Lung (tissue), 12 donors: ENCODE data around the gene NHSL1. TPM values are rescaled to one million over a fixed set of nuclear protein-coding genes. Genes with fewer than 3 reads are reported as not detected.

Experiments used
- ATAC-seq: fragments of 200-7000 bp; cut with Tn5 transposase; one replicate; pipeline ENCODE4 v1.9.1; 2020; ENCODE audit warnings: moderate number of reproducible peaks; ENCODE audit not compliant: insufficient read depth, low FRiP score
- DNase-seq, 3 donors: peaks; one replicate each; pipeline ENCODE4 v3.0.0-alpha.2; 2013 to 2017
- H3K27ac ChIP-seq, 2 donors: one replicate each; pipeline ENCODE4 v1.5.1; 2013; ENCODE audit warnings: mild to moderate bottlenecking in 2 of 2, moderate library complexity in 2 of 2, control low read depth in 1 of 2, inconsistent platforms in 1 of 2, low read depth in 1 of 2, low read length in 1 of 2
- H3K27me3 ChIP-seq, 3 donors: one replicate each; pipeline ENCODE4 v1.5.1; 2013; ENCODE audit warnings: low read length in 2 of 3; ENCODE audit not compliant: control insufficient read depth in 3 of 3, insufficient read depth in 3 of 3
- H3K36me3 ChIP-seq, 4 donors: one replicate each; pipeline ENCODE4 v1.5.1; 2013; ENCODE audit warnings: low read length in 4 of 4, mild to moderate bottlenecking in 1 of 4, moderate library complexity in 1 of 4; ENCODE audit not compliant: control insufficient read depth in 4 of 4, insufficient read depth in 4 of 4
- H3K4me1 ChIP-seq, 5 donors: one replicate each; pipeline ENCODE4 v1.5.1; 2013; ENCODE audit warnings: low read length in 5 of 5, mild to moderate bottlenecking in 2 of 5, moderate library complexity in 1 of 5; ENCODE audit not compliant: control insufficient read depth in 5 of 5, insufficient read depth in 5 of 5
- H3K4me3 ChIP-seq: one replicate; pipeline ENCODE4 v1.5.1; 2013; ENCODE audit warnings: mild to moderate bottlenecking, control low read depth, moderate library complexity
- H3K9ac ChIP-seq, 2 donors: one replicate each; pipeline ENCODE4 v1.5.1; 2013; ENCODE audit warnings: low read length in 2 of 2, control low read depth in 1 of 2; ENCODE audit not compliant: insufficient read depth in 1 of 2
- H3K9me3 ChIP-seq, 4 donors: one replicate each; pipeline ENCODE4 v1.5.1; 2013; ENCODE audit warnings: low read length in 3 of 4, mild to moderate bottlenecking in 1 of 4, moderate library complexity in 1 of 4; ENCODE audit not compliant: control insufficient read depth in 4 of 4, insufficient read depth in 3 of 4
- WGBS, 2 donors: extraction: QIAGEN DNeasy Blood & Tissue Kit; methylation state at CpG; one replicate each; pipeline ENCODE4 v1.1.7; 2013; 5-methylcytosine and 5-hydroxymethylcytosine counted together
- polyA plus RNA-seq, 2 donors: library from polyadenylated mRNA; stranded (reverse); fragments of 200-250 nt; gene quantifications; one replicate each; pipeline ENCODE4 v1.2.1, GENCODE V29; 2013
- total RNA-seq, 2 donors: library from RNA; depleted of rRNA in 1 of 2; stranded (reverse); fragments of >200 nt in 1 of 2; gene quantifications; one replicate each; pipeline ENCODE4 v1.2.1, GENCODE V29; 2014 to 2021
- TF ChIP-seq, protein P1 (sequence below): IDR thresholded peaks from 2 replicates; pipeline ENCODE4 v1.5.1; 2012; ENCODE audit warnings: mild to moderate bottlenecking; ENCODE audit errors: control extremely low read depth, extremely low read depth
- donor health status: control.
- donor health status: control.
- donor health status: Bipolar disorder and iron deficiency.
- donor health status: healthy.
- donor health status: DM: yes; HTN: yes; CAD: no.

The NHSL1 gene
- total and polyA plus RNA-seq, 4 donors = 5.2 to 53.7 (median 30.4) TPM

DNA sequence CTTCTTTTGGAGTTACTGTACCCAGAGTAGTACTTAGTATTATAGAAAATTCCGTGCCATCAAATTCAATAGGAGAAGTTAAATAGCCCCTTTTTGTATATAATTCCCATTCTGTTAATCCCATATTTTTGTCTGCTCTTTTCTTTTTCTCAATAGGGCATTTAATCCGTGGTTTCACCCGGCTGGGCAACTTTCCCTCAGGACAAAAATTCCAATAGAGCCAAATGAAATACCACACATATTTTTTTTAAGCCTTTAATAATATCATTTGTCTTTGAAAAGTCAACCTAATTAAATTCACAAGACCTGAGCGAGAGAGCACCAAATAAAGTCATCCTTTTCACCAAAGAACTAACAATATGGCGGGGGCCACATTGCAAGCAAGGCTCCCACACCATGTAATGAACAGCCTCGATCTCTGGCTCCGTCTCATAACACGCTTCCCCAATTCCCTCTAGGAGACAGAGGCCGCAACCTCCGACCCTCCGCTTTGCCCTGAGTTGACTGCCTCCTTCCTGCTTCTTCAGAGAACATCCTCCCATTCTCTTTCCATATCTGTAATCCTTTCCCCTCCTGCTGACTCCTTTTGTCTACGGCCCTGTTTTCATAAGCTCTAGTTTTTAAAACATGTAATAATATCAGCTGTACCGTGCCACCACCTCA is 13.6 kb downstream of the NHSL1 start:
- TF ChIP-seq, protein P1, sequence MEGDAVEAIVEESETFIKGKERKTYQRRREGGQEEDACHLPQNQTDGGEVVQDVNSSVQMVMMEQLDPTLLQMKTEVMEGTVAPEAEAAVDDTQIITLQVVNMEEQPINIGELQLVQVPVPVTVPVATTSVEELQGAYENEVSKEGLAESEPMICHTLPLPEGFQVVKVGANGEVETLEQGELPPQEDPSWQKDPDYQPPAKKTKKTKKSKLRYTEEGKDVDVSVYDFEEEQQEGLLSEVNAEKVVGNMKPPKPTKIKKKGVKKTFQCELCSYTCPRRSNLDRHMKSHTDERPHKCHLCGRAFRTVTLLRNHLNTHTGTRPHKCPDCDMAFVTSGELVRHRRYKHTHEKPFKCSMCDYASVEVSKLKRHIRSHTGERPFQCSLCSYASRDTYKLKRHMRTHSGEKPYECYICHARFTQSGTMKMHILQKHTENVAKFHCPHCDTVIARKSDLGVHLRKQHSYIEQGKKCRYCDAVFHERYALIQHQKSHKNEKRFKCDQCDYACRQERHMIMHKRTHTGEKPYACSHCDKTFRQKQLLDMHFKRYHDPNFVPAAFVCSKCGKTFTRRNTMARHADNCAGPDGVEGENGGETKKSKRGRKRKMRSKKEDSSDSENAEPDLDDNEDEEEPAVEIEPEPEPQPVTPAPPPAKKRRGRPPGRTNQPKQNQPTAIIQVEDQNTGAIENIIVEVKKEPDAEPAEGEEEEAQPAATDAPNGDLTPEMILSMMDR = no peak
- peaks cover 0 to 33% (median 2%) of the 10 kb centered on the region in 5 donors for H3K4me1 ChIP-seq
- H3K9me3 ChIP-seq = no peaks in the 10 kb centered on the region
- H3K27me3 ChIP-seq = no peaks in the 10 kb centered on the region
- DNase-seq = no peak
- H3K9ac ChIP-seq = peak overlapping the region in 1 of 2 donors; percentile 79
- peaks cover 0 to 8% (median under 1%) of the 10 kb centered on the region in 4 donors for H3K36me3 ChIP-seq
- no peak overlapping the region for H3K4me3 ChIP-seq
- WGBS, 2 donors = 87 to 89% methylated on average over 13 of the region's 13 CpGs
- no peak for ATAC-seq
- no peak overlapping the region for H3K27ac ChIP-seq

DNA sequence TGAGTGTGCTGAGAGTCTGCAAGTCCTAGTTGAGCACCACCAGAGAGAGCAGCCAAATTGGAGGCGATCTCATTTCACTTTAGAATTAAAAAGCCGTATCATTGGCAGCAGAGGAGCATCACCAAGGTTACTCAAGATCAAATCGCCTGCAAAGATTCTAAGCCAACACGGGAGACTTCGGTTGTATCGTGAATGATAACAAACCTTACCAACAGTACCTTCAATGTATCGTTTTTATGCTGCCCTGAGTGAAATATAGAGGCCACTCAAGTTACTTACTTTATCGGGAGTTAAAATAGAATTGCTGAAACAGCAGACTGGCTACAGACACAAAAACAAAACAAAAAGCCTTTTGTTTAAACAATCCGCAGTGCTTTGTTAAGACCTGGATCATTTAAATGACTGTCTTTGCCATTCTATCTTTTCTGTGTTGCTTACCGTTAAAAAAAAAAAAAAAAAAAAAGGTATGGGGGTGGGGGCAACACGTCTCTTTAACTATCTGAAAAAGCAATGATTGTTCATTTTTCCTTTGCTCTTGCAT is 14.2 kb downstream of the NHSL1 start:
- ATAC-seq = no peak
- peaks cover 0 to 9% (median under 1%) of the 10 kb centered on the region in 4 donors for H3K36me3 ChIP-seq
- no peaks in the 10 kb centered on the region for H3K9me3 ChIP-seq
- WGBS, 2 donors = 53 to 72% methylated on average over 11 of the region's 11 CpGs
- H3K4me3 ChIP-seq = no peak overlapping the region
- peak in 2 of 3 donors; percentile 50 to 63 for DNase-seq
- H3K4me1 ChIP-seq = peaks cover 0 to 35% (median 2%) of the 10 kb centered on the region in 5 donors
- H3K27ac ChIP-seq = peak overlapping the region in 1 of 2 donors; percentile 29
- no peaks in the 10 kb centered on the region for H3K27me3 ChIP-seq
- H3K9ac ChIP-seq = peak overlapping the region in 1 of 2 donors; percentile 79
- TF ChIP-seq, protein P1 = no peak

DNA sequence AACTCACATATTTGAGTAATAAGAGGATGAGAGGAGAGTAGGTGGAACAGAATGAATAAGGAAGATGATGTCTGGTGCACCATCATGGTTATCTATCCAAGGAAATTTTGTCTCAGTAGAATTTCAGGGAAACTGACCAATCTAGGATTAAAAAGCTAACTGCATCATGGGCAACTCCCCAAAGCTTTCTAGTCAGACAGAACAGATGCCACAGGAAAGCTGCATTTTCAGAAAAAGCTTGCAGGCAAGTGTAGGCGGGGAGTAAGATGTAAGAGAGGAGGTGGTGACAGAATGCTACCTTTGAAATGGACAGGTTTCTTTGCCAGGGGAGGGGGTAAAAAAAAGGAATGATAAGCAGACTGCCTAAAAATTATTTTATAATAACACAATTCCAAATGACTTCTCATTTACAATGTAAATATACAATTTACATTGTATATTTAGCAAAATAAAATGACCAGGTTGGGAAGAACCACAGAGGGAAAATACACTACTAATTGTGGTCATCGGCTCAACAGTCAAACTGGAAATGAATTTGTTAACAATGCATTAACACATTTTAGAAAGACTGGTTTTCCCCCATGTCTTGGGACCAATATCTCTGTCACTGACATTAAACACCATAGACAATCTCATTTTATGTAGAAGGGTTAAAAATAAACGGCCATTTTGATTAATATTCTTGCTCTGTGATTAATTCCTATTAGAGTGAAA is 15.1 kb downstream of the NHSL1 start:
- peaks cover 0 to 11% (median under 1%) of the 10 kb centered on the region in 4 donors for H3K36me3 ChIP-seq
- H3K27me3 ChIP-seq = no peaks in the 10 kb centered on the region
- ATAC-seq = no peak
- no peaks in the 10 kb centered on the region for H3K9me3 ChIP-seq
- WGBS, 2 donors = 91 to 93% methylated on average over 3 of the region's 3 CpGs
- H3K4me3 ChIP-seq = no peak overlapping the region
- peaks cover 0 to 36% (median 2%) of the 10 kb centered on the region in 5 donors for H3K4me1 ChIP-seq
- no peak overlapping the region for H3K27ac ChIP-seq
- H3K9ac ChIP-seq = no peak overlapping the region
- no peak for DNase-seq
- TF ChIP-seq, protein P1 = no peak
